IMR-90 (cell line): ENCODE measurements around the gene PGLYRP3.

Experiments
- CEBPB ChIP-seq: IDR thresholded peaks from 2 replicates; pipeline ENCODE4 v1.6.1; 2012; ENCODE audit warnings: low read depth, low read length, improper control_type of control experiment
- CHD1 ChIP-seq: IDR thresholded peaks from 2 replicates; pipeline ENCODE4 v1.6.1; 2012; ENCODE audit warnings: low read depth, low read length, improper control_type of control experiment
- MAFK ChIP-seq: IDR thresholded peaks from 2 replicates; pipeline ENCODE4 v1.6.1; 2012; ENCODE audit warnings: low read depth, low read length, improper control_type of control experiment
- MAZ ChIP-seq: IDR thresholded peaks from 2 replicates; pipeline ENCODE4 v1.6.1; 2012; ENCODE audit warnings: low read depth, mild to moderate bottlenecking, low read length, improper control_type of control experiment, moderate library complexity, borderline replicate concordance
- MXI1 ChIP-seq: IDR thresholded peaks from 2 replicates; pipeline ENCODE4 v1.6.1; 2012; ENCODE audit warnings: low read depth, mild to moderate bottlenecking, low read length, moderate library complexity, borderline replicate concordance
- POLR2A ChIP-seq: IDR thresholded peaks from 2 replicates; pipeline ENCODE4 v1.6.1; 2012; ENCODE audit warnings: mild to moderate bottlenecking, low read depth, low read length
- RAD21 ChIP-seq: IDR thresholded peaks from 2 replicates; pipeline ENCODE4 v1.6.1; 2012; ENCODE audit warnings: low read length, improper control_type of control experiment
- RCOR1 ChIP-seq: IDR thresholded peaks from 2 replicates; pipeline ENCODE4 v1.6.1; 2012; ENCODE audit warnings: mild to moderate bottlenecking, low read length, improper control_type of control experiment; ENCODE audit not compliant: insufficient replicate concordance
- RFX5 ChIP-seq: IDR thresholded peaks from 2 replicates; pipeline ENCODE4 v1.8.0; 2012; ENCODE audit warnings: low read depth, mild to moderate bottlenecking, low read length, moderate library complexity
- SMC3 ChIP-seq: fragments of 150-350 bp; IDR thresholded peaks from 2 replicates; pipeline ENCODE4 v1.6.1; 2016; ENCODE audit warnings: low read depth, mild to moderate bottlenecking, antibody characterized with exemption, low read length, moderate library complexity
- TF ChIP-seq, protein P1 (sequence below): conservative IDR thresholded peaks from 2 replicates; pipeline ENCODE4 v1.5.1; 2012; ENCODE audit warnings: mild to moderate bottlenecking, low read depth, low read length, improper control_type of control experiment
- TF ChIP-seq, protein P2 (sequence below): fragments of 150-350 bp; IDR thresholded peaks from 2 replicates; pipeline ENCODE4 v1.6.1; 2016; ENCODE audit warnings: low read depth, mild to moderate bottlenecking, low read length, moderate library complexity, borderline replicate concordance
- TF ChIP-seq, protein P3 (sequence below): fragments of 150-350 bp; IDR thresholded peaks from 2 replicates; pipeline ENCODE4 v1.6.1; 2017; ENCODE audit warnings: mild to moderate bottlenecking, antibody characterized with exemption, low read length, low read depth

DNA sequence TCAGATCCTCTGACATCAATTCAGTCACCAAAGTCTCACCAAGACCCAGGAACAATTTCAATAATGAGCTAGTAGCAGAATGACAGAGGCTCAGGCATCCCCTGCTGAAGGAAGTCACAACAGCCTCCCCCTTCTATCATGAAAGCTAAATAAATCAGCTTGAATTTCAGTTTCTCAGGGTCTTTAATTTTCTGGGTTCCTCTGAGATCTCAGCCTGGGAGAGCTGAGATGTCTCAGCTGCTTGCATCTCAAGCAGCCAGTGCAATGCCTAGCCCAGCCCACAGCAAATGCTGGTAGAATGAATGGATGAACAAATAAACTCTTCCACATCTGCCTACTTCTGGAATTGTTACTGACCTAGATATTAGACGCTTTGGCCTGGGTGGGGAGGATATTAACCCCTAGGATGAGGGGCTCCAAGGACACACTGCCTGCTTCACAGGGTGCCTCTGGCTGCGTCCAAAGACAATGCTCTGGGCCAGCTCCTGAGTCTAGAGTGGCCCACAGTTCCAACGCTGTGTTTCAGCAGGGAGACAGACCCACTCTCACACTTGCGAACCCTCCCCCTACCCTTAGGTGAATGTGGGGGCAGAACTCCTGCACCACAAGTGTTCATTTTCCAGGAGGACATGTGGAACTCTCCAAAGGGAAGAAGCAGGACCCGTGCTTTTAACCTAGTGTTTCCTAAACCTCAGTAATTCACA lies 64.4 kb downstream of the PGLYRP3 start:
- TF ChIP-seq, protein P1, sequence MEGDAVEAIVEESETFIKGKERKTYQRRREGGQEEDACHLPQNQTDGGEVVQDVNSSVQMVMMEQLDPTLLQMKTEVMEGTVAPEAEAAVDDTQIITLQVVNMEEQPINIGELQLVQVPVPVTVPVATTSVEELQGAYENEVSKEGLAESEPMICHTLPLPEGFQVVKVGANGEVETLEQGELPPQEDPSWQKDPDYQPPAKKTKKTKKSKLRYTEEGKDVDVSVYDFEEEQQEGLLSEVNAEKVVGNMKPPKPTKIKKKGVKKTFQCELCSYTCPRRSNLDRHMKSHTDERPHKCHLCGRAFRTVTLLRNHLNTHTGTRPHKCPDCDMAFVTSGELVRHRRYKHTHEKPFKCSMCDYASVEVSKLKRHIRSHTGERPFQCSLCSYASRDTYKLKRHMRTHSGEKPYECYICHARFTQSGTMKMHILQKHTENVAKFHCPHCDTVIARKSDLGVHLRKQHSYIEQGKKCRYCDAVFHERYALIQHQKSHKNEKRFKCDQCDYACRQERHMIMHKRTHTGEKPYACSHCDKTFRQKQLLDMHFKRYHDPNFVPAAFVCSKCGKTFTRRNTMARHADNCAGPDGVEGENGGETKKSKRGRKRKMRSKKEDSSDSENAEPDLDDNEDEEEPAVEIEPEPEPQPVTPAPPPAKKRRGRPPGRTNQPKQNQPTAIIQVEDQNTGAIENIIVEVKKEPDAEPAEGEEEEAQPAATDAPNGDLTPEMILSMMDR: no peak
- TF ChIP-seq POLR2A (no peak), RFX5 (no peak), SMC3 (no peak), RCOR1 (no peak), MAFK (no peak), CEBPB (no peak), RAD21 (no peak), MXI1 (no peak), CHD1 (no peak), MAZ (no peak)
- TF ChIP-seq, protein P2, sequence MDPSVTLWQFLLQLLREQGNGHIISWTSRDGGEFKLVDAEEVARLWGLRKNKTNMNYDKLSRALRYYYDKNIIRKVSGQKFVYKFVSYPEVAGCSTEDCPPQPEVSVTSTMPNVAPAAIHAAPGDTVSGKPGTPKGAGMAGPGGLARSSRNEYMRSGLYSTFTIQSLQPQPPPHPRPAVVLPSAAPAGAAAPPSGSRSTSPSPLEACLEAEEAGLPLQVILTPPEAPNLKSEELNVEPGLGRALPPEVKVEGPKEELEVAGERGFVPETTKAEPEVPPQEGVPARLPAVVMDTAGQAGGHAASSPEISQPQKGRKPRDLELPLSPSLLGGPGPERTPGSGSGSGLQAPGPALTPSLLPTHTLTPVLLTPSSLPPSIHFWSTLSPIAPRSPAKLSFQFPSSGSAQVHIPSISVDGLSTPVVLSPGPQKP: no peak
- TF ChIP-seq, protein P3, sequence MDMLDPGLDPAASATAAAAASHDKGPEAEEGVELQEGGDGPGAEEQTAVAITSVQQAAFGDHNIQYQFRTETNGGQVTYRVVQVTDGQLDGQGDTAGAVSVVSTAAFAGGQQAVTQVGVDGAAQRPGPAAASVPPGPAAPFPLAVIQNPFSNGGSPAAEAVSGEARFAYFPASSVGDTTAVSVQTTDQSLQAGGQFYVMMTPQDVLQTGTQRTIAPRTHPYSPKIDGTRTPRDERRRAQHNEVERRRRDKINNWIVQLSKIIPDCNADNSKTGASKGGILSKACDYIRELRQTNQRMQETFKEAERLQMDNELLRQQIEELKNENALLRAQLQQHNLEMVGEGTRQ: no peak
